ENCODE results near the gene NEK1. TPM values are rescaled to one million over a fixed set of nuclear protein-coding genes. Genes with fewer than 3 reads are reported as not detected.

Gene NEK1
- total RNA-seq, 1 donor from 2014 or later = 14.7 TPM

- intact Hi-C loops (cut with DNase I) = no loop called here
- no peak for DNase-seq (ENCODE audit: extremely low spot score in 2 of 2)
- Histone ChIP-seq H3K4me3 (no peak overlapping the region), H3K9me3 (no peaks in the 10 kb centered on the region), H3K27me3 (no peaks in the 10 kb centered on the region), H3K36me3 (no peaks in the 10 kb centered on the region), H3K27ac (no peak overlapping the region), H3K4me1 (no peaks in the 10 kb centered on the region)
- TF ChIP-seq POLR2AphosphoS5 (IDR thresholded peaks at IDR 0.05; ENCODE audit: insufficient read depth in 1 of 2, low read depth in 1 of 2) = no peak
- no peak for TF ChIP-seq CTCF (IDR thresholded peaks at IDR 0.05)
- TF ChIP-seq POLR2A (IDR thresholded peaks at IDR 0.05) = no peak
These were observed 249.8 kb downstream of the NEK1 start for GRCh38 chr4:169362607-169363006.

GRCh38 chr4:169361756-169362155, 250.6 kb downstream of the NEK1 start:
- Histone ChIP-seq H3K9me3 (no peaks in the 10 kb centered on the region), H3K4me1 (no peaks in the 10 kb centered on the region), H3K36me3 (no peaks in the 10 kb centered on the region), H3K27me3 (no peaks in the 10 kb centered on the region), H3K4me3 (no peak overlapping the region), H3K27ac (no peak overlapping the region)
- no peak for DNase-seq (ENCODE audit: extremely low spot score in 2 of 2)
- intact Hi-C loops (cut with DNase I) = no loop called here
- TF ChIP-seq CTCF (IDR thresholded peaks at IDR 0.05) (no peak), POLR2A (IDR thresholded peaks at IDR 0.05) (no peak), POLR2AphosphoS5 (IDR thresholded peaks at IDR 0.05; ENCODE audit: insufficient read depth in 1 of 2, low read depth in 1 of 2) (no peak)

- intact Hi-C loops (cut with DNase I) = no loop called here
- no peaks in the 10 kb centered on the region for H3K9me3 ChIP-seq
- no peaks in the 10 kb centered on the region for H3K4me1 ChIP-seq
- H3K4me3 ChIP-seq = no peak overlapping the region
- TF ChIP-seq CTCF (IDR thresholded peaks at IDR 0.05) (no peak), POLR2A (IDR thresholded peaks at IDR 0.05) (no peak), POLR2AphosphoS5 (IDR thresholded peaks at IDR 0.05; ENCODE audit: insufficient read depth in 1 of 2, low read depth in 1 of 2) (no peak)
- no peaks in the 10 kb centered on the region for H3K27me3 ChIP-seq
- no peak overlapping the region for H3K27ac ChIP-seq
- H3K36me3 ChIP-seq = no peaks in the 10 kb centered on the region
- no peak for DNase-seq (ENCODE audit: extremely low spot score in 2 of 2)
These were observed 252.4 kb downstream of the NEK1 start for GRCh38 chr4:169359961-169360360.

GRCh38 chr4:169352360-169352759, 260.0 kb downstream of the NEK1 start:
- no peak overlapping the region for H3K27ac ChIP-seq
- intact Hi-C loops (cut with DNase I) = no loop called here
- no peaks in the 10 kb centered on the region for H3K27me3 ChIP-seq
- H3K9me3 ChIP-seq = no peaks in the 10 kb centered on the region
- TF ChIP-seq POLR2A (IDR thresholded peaks at IDR 0.05) = no peak
- no peak overlapping the region for H3K4me3 ChIP-seq
- no peaks in the 10 kb centered on the region for H3K4me1 ChIP-seq
- no peaks in the 10 kb centered on the region for H3K36me3 ChIP-seq
- no peak for DNase-seq (ENCODE audit: extremely low spot score in 2 of 2)

GRCh38 chr4:169351872-169352271, 260.5 kb downstream of the NEK1 start:
- no peak overlapping the region for H3K27ac ChIP-seq
- no peak overlapping the region for H3K4me3 ChIP-seq
- no peaks in the 10 kb centered on the region for H3K36me3 ChIP-seq
- TF ChIP-seq CTCF (IDR thresholded peaks at IDR 0.05) (no peak), POLR2AphosphoS5 (IDR thresholded peaks at IDR 0.05; ENCODE audit: insufficient read depth in 1 of 2, low read depth in 1 of 2) (no peak), POLR2A (IDR thresholded peaks at IDR 0.05) (no peak)
- no peaks in the 10 kb centered on the region for H3K4me1 ChIP-seq
- DNase-seq (ENCODE audit: extremely low spot score in 2 of 2) = no peak
- no peaks in the 10 kb centered on the region for H3K9me3 ChIP-seq
- H3K27me3 ChIP-seq = no peaks in the 10 kb centered on the region
- intact Hi-C loops (cut with DNase I) = no loop called here

GRCh38 chr4:169348541-169348940, 263.8 kb downstream of the NEK1 start:
- no peaks in the 10 kb centered on the region for H3K4me1 ChIP-seq
- no peak for TF ChIP-seq CTCF (IDR thresholded peaks at IDR 0.05)
- TF ChIP-seq POLR2AphosphoS5 (IDR thresholded peaks at IDR 0.05; ENCODE audit: insufficient read depth in 1 of 2, low read depth in 1 of 2) = no peak
- no peak for TF ChIP-seq POLR2A (IDR thresholded peaks at IDR 0.05)
- no peak for DNase-seq (ENCODE audit: extremely low spot score in 2 of 2)
- no peaks in the 10 kb centered on the region for H3K36me3 ChIP-seq
- H3K4me3 ChIP-seq = no peak overlapping the region
- H3K27ac ChIP-seq = no peak overlapping the region
- no peaks in the 10 kb centered on the region for H3K9me3 ChIP-seq
- H3K27me3 ChIP-seq = no peaks in the 10 kb centered on the region
- intact Hi-C loops (cut with DNase I) = no loop called here
